HG02852 (cell line): ENCODE measurements around the gene MPC2.
"Not testable (repeated sequence)": the region's sequence is repeated elsewhere in the genome, so short reads cannot be mapped to it uniquely, and the experiment has no call there.

ENCODE experiments used
- ATAC-seq: cut with Tn5 transposase; IDR thresholded peaks from one replicate; pipeline ENCODE4 v1.9.1; 2021; ENCODE audit warnings: mild to moderate bottlenecking, moderate library complexity; ENCODE audit not compliant: unreplicated experiment

MPC2 gene

GRCh38 chr1:167909691-167910180 lies 27.1 kb downstream of the MPC2 start:
- ATAC-seq, result no peak

GRCh38 chr1:167905671-167906070 lies 31.2 kb downstream of the MPC2 start:
- no peak for ATAC-seq

GRCh38 chr1:167905182-167905581 lies 31.7 kb downstream of the MPC2 start:
- ATAC-seq, result no peak

GRCh38 chr1:167904652-167905130 lies 32.2 kb downstream of the MPC2 start:
- ATAC-seq, result no peak

- ATAC-seq, result no peak
Measured at GRCh38 chr1:167900907-167901306, 36.0 kb downstream of the MPC2 start.

- peak; percentile 80 for ATAC-seq
Measured at GRCh38 chr1:167899253-167899681, 37.6 kb downstream of the MPC2 start.

- no peak for ATAC-seq
Measured at GRCh38 chr1:167898578-167899222, 38.2 kb downstream of the MPC2 start.

- ATAC-seq, result no peak
Measured at GRCh38 chr1:167893798-167894197, 43.1 kb downstream of the MPC2 start.

GRCh38 chr1:167890400-167890799 lies 46.5 kb downstream of the MPC2 start:
- no peak for ATAC-seq

- ATAC-seq, result not testable (repeated sequence)
Measured at GRCh38 chr1:167887187-167887586, 49.7 kb downstream of the MPC2 start.

- no peak for ATAC-seq
Measured at GRCh38 chr1:167882376-167882775, 54.5 kb downstream of the MPC2 start.

GRCh38 chr1:167881786-167882185 lies 55.1 kb downstream of the MPC2 start:
- ATAC-seq, result no peak

- no peak for ATAC-seq
Measured at GRCh38 chr1:167881069-167881468, 55.8 kb downstream of the MPC2 start.

- no peak for ATAC-seq
Measured at GRCh38 chr1:167880580-167881021, 56.3 kb downstream of the MPC2 start.

GRCh38 chr1:167879508-167879907 lies 57.4 kb downstream of the MPC2 start:
- ATAC-seq, result no peak

- no peak for ATAC-seq
Measured at GRCh38 chr1:167878372-167879160, 58.3 kb downstream of the MPC2 start.

- ATAC-seq, result no peak
Measured at GRCh38 chr1:167876597-167877175, 60.2 kb downstream of the MPC2 start.

GRCh38 chr1:167871331-167871730 lies 65.5 kb downstream of the MPC2 start:
- no peak for ATAC-seq

GRCh38 chr1:167869157-167870001 lies 67.5 kb downstream of the MPC2 start:
- ATAC-seq, result not testable (repeated sequence)

GRCh38 chr1:167866739-167867414 lies 70.0 kb downstream of the MPC2 start:
- not testable (repeated sequence) for ATAC-seq
